Liver (tissue), 9 donors: Measurements from ENCODE around the gene FCRL1. TPM values are rescaled to one million over a fixed set of nuclear protein-coding genes. Genes with fewer than 3 reads are reported as not detected.

ENCODE experiments used
- DNase-seq: peaks from one replicate; pipeline ENCODE4 v3.0.0-alpha.2; 2017; ENCODE audit warnings: low spot score
- H3K27ac ChIP-seq, 2 donors: one replicate each; pipeline ENCODE4 v1.7.0; 2013; ENCODE audit warnings: inconsistent platforms in 2 of 2, low read length in 2 of 2, control low read depth in 1 of 2, low read depth in 1 of 2, mild to moderate bottlenecking in 1 of 2
- H3K27me3 ChIP-seq, 4 donors: one replicate each; pipeline versions ENCODE4 v1.6.1 to v1.7.0; 2013; ENCODE audit warnings: low read length in 3 of 4, inconsistent platforms in 1 of 4, mild to moderate bottlenecking in 1 of 4, moderate library complexity in 1 of 4; ENCODE audit not compliant: control insufficient read depth in 4 of 4, insufficient read depth in 4 of 4
- H3K36me3 ChIP-seq, 4 donors: one replicate each; pipeline versions ENCODE4 v1.6.1 to v1.7.0; 2013; ENCODE audit warnings: low read length in 3 of 4, mild to moderate bottlenecking in 3 of 4, low read depth in 1 of 4, moderate library complexity in 1 of 4; ENCODE audit not compliant: control insufficient read depth in 4 of 4, insufficient read depth in 3 of 4
- H3K4me1 ChIP-seq, 4 donors: one replicate each; pipeline versions ENCODE4 v1.6.1 to v1.7.0; 2013; ENCODE audit warnings: low read length in 3 of 4, mild to moderate bottlenecking in 3 of 4, moderate library complexity in 1 of 4; ENCODE audit not compliant: control insufficient read depth in 4 of 4, insufficient read depth in 4 of 4
- H3K4me3 ChIP-seq, 3 donors: one replicate each; pipeline versions ENCODE4 v1.6.1 to v1.7.0; 2013; ENCODE audit warnings: low read length in 3 of 3, control low read depth in 1 of 3, low read depth in 1 of 3, mild to moderate bottlenecking in 1 of 3
- H3K9ac ChIP-seq, 2 donors: one replicate each; pipeline ENCODE4 v1.7.0; 2013; ENCODE audit warnings: low read length in 2 of 2, mild to moderate bottlenecking in 2 of 2, moderate library complexity in 2 of 2, control low read depth in 1 of 2, low read depth in 1 of 2
- H3K9me3 ChIP-seq, 4 donors: one replicate each; pipeline versions ENCODE4 v1.6.1 to v1.7.0; 2013; ENCODE audit warnings: low read length in 3 of 4; ENCODE audit not compliant: control insufficient read depth in 4 of 4
- ATF3 ChIP-seq: IDR thresholded peaks from 2 replicates; pipeline ENCODE4 v1.6.1; 2016; ENCODE audit warnings: antibody characterized with exemption
- EGR1 ChIP-seq, 2 donors: IDR thresholded peaks; 2 replicates each; pipeline ENCODE4 v1.6.1; 2016 to 2018; ENCODE audit warnings: antibody characterized with exemption in 2 of 2, low read depth in 2 of 2
- FOXA1 ChIP-seq: IDR thresholded peaks from 2 replicates; pipeline ENCODE4 v1.6.1; 2016; ENCODE audit warnings: antibody characterized with exemption
- FOXA2 ChIP-seq: IDR thresholded peaks from 2 replicates; pipeline ENCODE4 v1.6.1; 2016; ENCODE audit warnings: antibody characterized with exemption
- GABPA ChIP-seq, 2 donors: IDR thresholded peaks in 1 of 2; conservative IDR thresholded peaks in 1 of 2; 2 replicates each; pipeline ENCODE4 v1.6.1; 2016; ENCODE audit warnings: antibody characterized with exemption in 2 of 2, mild to moderate bottlenecking in 1 of 2, moderate library complexity in 1 of 2
- HNF4G ChIP-seq: IDR thresholded peaks from 2 replicates; pipeline ENCODE4 v1.6.1; 2016; ENCODE audit warnings: antibody characterized with exemption
- JUND ChIP-seq, 2 donors: IDR thresholded peaks; 2 replicates each; pipeline ENCODE4 v1.6.1; 2016; ENCODE audit warnings: antibody characterized with exemption in 2 of 2
- MAX ChIP-seq: IDR thresholded peaks from 2 replicates; pipeline ENCODE4 v1.6.1; 2016; ENCODE audit warnings: antibody characterized with exemption
- NR2F2 ChIP-seq: IDR thresholded peaks from 2 replicates; pipeline ENCODE4 v1.6.1; 2016; ENCODE audit warnings: antibody characterized with exemption
- RAD21 ChIP-seq, 2 donors: IDR thresholded peaks; 2 replicates each; pipeline ENCODE4 v1.6.1; 2016; ENCODE audit warnings: antibody characterized with exemption in 2 of 2, mild to moderate bottlenecking in 2 of 2
- REST ChIP-seq: IDR thresholded peaks from 2 replicates; pipeline ENCODE4 v1.6.1; 2016; ENCODE audit warnings: antibody characterized with exemption, mild to moderate bottlenecking
- RXRA ChIP-seq, 2 donors: IDR thresholded peaks; 2 replicates each; pipeline ENCODE4 v1.6.1; 2017 to 2018; ENCODE audit warnings: antibody characterized with exemption in 2 of 2, mild to moderate bottlenecking in 1 of 2
- SP1 ChIP-seq: IDR thresholded peaks from 2 replicates; pipeline ENCODE4 v1.6.1; 2018; ENCODE audit warnings: antibody characterized with exemption, mild to moderate bottlenecking
- TAF1 ChIP-seq: conservative IDR thresholded peaks from 2 replicates; pipeline ENCODE4 v1.6.1; 2016; ENCODE audit warnings: antibody characterized with exemption, mild to moderate bottlenecking
- YY1 ChIP-seq: IDR thresholded peaks from 2 replicates; pipeline ENCODE4 v1.6.1; 2016; ENCODE audit warnings: antibody characterized with exemption, mild to moderate bottlenecking
- WGBS: extraction: QIAGEN DNeasy Blood & Tissue Kit; methylation state at CpG from one replicate; pipeline ENCODE4 v1.1.7; 2013; 5-methylcytosine and 5-hydroxymethylcytosine counted together
- polyA plus RNA-seq, 2 donors: library from polyadenylated mRNA; stranded (reverse) in 1 of 2; unstranded in 1 of 2; fragments of 200-250 nt in 1 of 2; fragments of >200 nt in 1 of 2; fragmentation: Nextera tagmentation in 1 of 2; extraction: Ambion mirVana in 1 of 2; gene quantifications; one replicate each; pipeline versions ENCODE4 v1.2.1 to v1.2.3, GENCODE V29; 2013 to 2015
- total RNA-seq, 2 donors: library from RNA; depleted of rRNA; stranded (reverse); fragments of >200 nt; gene quantifications; one replicate each; pipeline ENCODE4 v1.2.3, GENCODE V29; 2014
- TF ChIP-seq, protein P1 (sequence below): fragments of 150-350 bp; IDR thresholded peaks from 2 replicates; pipeline ENCODE4 v1.5.1; 2017; ENCODE audit warnings: improper control_type of control experiment, low read depth, low read length; ENCODE audit not compliant: missing input control
- donor health status: healthy.
- donor health status: healthy.
- donor health status: healthy.
- donor health status: healthy.
- donor health status: healthy.

FCRL1 gene
- total and polyA plus RNA-seq, 4 donors: 0.02 to 0.84 (median 0.49) TPM

- Histone ChIP-seq H3K9me3 (peaks cover 0 to 3% (median 0%) of the 10 kb centered on the region in 4 donors), H3K27me3 (no peaks in the 10 kb centered on the region), H3K27ac (no peak overlapping the region), H3K36me3 (no peaks in the 10 kb centered on the region), H3K4me1 (no peaks in the 10 kb centered on the region), H3K4me3 (no peak overlapping the region), H3K9ac (no peak overlapping the region)
- DNase-seq: no peak
- TF ChIP-seq TAF1: no peak
- 70% methylated on average over 12 of the region's 12 CpGs for WGBS
These were observed 14.5 kb upstream of the FCRL1 start for GRCh38 chr1:157834430-157834829.

DNA sequence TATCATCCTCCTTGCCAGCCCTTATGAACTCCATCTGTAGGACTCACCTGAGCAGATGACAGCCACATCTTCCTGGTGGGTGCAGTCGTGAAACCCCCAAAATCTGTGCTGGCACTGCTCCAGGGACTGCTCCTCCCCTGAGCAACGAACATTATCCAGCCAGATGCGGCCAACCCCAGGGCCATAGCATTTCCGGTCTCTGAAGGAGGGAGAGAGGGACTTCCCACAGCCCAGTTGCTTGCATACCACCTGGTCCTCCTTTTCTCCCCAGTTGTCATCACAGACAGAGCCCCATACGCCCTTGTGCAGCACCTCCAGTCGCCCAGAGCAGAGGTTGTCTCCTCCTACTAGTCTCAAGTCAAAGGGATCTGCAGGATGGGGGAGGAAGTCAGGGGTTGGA lies 13.2 kb upstream of the FCRL1 start:
- Histone ChIP-seq H3K27ac (no peak overlapping the region), H3K36me3 (no peaks in the 10 kb centered on the region), H3K4me1 (no peaks in the 10 kb centered on the region), H3K9ac (no peak overlapping the region), H3K4me3 (no peak overlapping the region), H3K9me3 (peaks cover 0 to 3% (median 0%) of the 10 kb centered on the region in 4 donors), H3K27me3 (no peaks in the 10 kb centered on the region)
- WGBS: 71% methylated on average over 6 of the region's 6 CpGs
- TF ChIP-seq TAF1 (no peak), FOXA2 (no peak), SP1 (no peak), FOXA1 (no peak), YY1 (no peak), GABPA (IDR thresholded peaks at IDR 0.05 in 1 of 2, conservative IDR thresholded peaks at IDR 0.05 in 1 of 2) (no peak), EGR1 (IDR thresholded peaks at IDR 0.05; ENCODE audit: low read depth in 2 of 2) (no peak), RXRA (IDR thresholded peaks at IDR 0.05) (no peak), ATF3 (no peak), MAX (no peak), RAD21 (IDR thresholded peaks at IDR 0.05) (no peak), REST (no peak), JUND (IDR thresholded peaks at IDR 0.05) (no peak), NR2F2 (no peak), HNF4G (no peak)
- TF ChIP-seq, protein P1, sequence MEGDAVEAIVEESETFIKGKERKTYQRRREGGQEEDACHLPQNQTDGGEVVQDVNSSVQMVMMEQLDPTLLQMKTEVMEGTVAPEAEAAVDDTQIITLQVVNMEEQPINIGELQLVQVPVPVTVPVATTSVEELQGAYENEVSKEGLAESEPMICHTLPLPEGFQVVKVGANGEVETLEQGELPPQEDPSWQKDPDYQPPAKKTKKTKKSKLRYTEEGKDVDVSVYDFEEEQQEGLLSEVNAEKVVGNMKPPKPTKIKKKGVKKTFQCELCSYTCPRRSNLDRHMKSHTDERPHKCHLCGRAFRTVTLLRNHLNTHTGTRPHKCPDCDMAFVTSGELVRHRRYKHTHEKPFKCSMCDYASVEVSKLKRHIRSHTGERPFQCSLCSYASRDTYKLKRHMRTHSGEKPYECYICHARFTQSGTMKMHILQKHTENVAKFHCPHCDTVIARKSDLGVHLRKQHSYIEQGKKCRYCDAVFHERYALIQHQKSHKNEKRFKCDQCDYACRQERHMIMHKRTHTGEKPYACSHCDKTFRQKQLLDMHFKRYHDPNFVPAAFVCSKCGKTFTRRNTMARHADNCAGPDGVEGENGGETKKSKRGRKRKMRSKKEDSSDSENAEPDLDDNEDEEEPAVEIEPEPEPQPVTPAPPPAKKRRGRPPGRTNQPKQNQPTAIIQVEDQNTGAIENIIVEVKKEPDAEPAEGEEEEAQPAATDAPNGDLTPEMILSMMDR: no peak
- DNase-seq: no peak
